ENCODE measurements around the gene MYOG.

Gene MYOG

GRCh38 chr1:203090421-203091198 lies 4.8 kb upstream of the MYOG start:
- DNase-seq = no peak

GRCh38 chr1:203089651-203090045 lies 3.8 kb upstream of the MYOG start:
- DNase-seq = no peak

- no peak for DNase-seq
Observed at GRCh38 chr1:203089001-203089650, 3.3 kb upstream of the MYOG start.

GRCh38 chr1:203088441-203088840 lies 2.6 kb upstream of the MYOG start:
- DNase-seq = no peak

GRCh38 chr1:203086992-203087763 lies 1.4 kb upstream of the MYOG start:
- no peak for DNase-seq

- DNase-seq = no peak
Observed at GRCh38 chr1:203084588-203085527, 954 bp downstream of the MYOG start.

GRCh38 chr1:203083463-203083921 lies 2.3 kb downstream of the MYOG start:
- DNase-seq = no peak

GRCh38 chr1:203082571-203083462 lies 3.0 kb downstream of the MYOG start:
- DNase-seq = no peak

- DNase-seq = no peak
Observed at GRCh38 chr1:203082231-203082505, 3.6 kb downstream of the MYOG start.

- no peak for DNase-seq
Observed at GRCh38 chr1:203081465-203082230, 4.2 kb downstream of the MYOG start.

GRCh38 chr1:203080456-203080855 lies 5.4 kb downstream of the MYOG start:
- DNase-seq = no peak

GRCh38 chr1:203078478-203078877 lies 7.3 kb downstream of the MYOG start:
- no peak for DNase-seq

- no peak for DNase-seq
Observed at GRCh38 chr1:203077956-203078355, 7.9 kb downstream of the MYOG start.

GRCh38 chr1:203077367-203077766 lies 8.4 kb downstream of the MYOG start:
- DNase-seq = no peak

- no peak for DNase-seq
Observed at GRCh38 chr1:203076031-203076511, 9.7 kb downstream of the MYOG start.

- no peak for DNase-seq
Observed at GRCh38 chr1:203075236-203076030, 10.4 kb downstream of the MYOG start.

GRCh38 chr1:203074610-203075009 lies 11.2 kb downstream of the MYOG start:
- no peak for DNase-seq

- DNase-seq = no peak
Observed at GRCh38 chr1:203073469-203073868, 12.3 kb downstream of the MYOG start.

- no peak for DNase-seq
Observed at GRCh38 chr1:203072911-203073310, 12.9 kb downstream of the MYOG start.

Measured in NCI-H2171 treated with DMSO at 0.1 percent for 48 hours (cell line).